CMK (cell line): Measurements from ENCODE around the gene ARHGAP12.
"Not testable (repeated sequence)": the region's sequence is repeated elsewhere in the genome, so short reads cannot be mapped to it uniquely, and the experiment has no call there.

ENCODE experiments used
- DNase-seq: peaks from one replicate; pipeline ENCODE4 v3.0.0-alpha.2; 2010; ENCODE audit warnings: low read depth

ARHGAP12 gene

GRCh38 chr10:31926160-31926559 lies 2.5 kb downstream of the ARHGAP12 start:
- DNase-seq = no peak

DNA sequence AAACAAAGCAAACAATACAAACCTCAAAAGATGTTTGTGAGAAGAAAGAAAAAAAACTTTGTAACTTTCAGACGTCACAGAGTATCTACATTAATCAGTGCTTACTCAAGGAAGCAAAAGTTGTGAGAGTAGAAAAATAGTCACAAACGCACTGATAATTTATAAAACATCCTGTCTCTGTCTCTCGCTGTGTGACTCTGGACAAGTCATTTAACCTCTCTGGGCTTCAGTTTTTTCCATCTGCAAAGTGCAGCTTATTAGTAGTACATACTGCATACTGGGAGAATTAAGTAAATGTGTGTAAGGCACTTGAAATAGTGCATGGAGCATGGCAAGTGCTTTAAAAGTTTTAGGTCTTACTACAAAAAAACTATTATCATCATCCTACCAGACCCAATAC lies 3.8 kb downstream of the ARHGAP12 start:
- no peak for DNase-seq

GRCh38 chr10:31923389-31923788 lies 5.2 kb downstream of the ARHGAP12 start:
- DNase-seq = no peak

DNA sequence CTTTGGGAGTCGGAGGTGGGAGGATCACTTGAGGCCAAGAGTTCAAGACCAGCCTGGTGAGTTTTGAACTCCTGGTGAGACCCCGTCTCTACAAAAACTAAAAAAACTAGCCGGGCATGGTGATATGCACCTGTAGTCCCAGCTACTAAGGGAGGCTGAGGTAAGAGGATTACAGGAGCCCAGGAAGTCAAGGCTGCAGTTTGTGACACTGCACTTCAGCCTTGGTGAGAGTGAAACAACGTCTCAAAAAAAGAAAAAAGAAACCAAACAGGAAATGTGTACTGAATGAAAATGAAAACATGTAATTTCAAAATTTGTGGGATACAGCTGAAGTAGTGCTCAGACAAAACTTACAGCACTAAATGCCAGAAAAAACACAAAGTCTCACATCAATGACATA lies 7.6 kb downstream of the ARHGAP12 start:
- no peak for DNase-seq

DNA sequence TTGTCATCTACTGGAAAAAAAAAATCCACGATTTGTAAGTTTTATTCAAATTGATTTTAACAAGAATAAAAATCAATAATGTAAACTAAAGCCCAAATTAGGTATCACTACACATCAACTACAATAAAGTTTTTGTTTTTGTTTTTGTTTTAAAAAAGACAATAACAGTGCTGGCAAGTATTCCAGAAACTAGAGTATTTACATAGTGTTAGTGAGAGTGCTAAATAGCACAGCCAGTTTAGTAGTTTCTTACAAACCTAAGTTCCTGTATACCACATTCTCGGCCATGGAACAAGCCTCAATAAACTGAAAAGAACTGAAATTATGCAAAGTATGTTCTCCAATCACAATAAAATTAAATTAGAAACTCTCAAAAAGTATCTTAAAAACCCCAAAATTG lies 8.1 kb downstream of the ARHGAP12 start:
- DNase-seq = no peak

DNA sequence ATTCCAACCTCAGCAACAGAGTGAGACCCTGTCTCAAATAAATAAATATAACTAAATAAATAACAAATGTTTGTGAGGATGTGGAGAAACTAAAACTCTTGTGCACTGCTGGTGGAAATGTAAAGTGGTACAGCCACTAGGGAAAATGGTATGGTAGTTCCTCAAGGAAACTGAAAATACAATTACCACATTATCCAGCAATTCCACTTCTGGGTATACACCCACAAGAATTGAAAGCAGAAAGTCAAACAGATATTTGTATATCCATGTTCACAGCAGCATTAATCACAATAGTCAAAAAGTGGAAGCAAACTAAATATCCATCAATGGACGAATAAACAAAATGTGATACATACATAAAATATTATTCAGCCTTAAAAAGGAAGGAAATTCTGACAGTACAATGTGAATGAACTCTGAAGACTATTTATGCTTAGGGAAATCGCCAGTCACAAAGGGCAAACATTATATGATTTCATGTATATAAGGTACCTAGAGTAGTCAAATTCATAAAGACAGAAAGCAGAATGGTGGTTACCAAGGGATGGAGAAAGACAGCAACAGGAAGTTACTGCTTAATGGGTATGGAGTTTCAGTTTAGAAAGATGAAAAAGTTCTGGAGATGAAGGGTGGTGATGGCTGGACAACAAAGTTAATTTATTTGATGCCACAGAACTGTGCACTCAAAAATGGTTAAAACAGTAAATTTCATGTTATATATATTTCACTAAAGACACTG lies 9.8 kb downstream of the ARHGAP12 start:
- DNase-seq = no peak

- no peak for DNase-seq
Observed at GRCh38 chr10:31914370-31914769, 14.3 kb downstream of the ARHGAP12 start.

DNA sequence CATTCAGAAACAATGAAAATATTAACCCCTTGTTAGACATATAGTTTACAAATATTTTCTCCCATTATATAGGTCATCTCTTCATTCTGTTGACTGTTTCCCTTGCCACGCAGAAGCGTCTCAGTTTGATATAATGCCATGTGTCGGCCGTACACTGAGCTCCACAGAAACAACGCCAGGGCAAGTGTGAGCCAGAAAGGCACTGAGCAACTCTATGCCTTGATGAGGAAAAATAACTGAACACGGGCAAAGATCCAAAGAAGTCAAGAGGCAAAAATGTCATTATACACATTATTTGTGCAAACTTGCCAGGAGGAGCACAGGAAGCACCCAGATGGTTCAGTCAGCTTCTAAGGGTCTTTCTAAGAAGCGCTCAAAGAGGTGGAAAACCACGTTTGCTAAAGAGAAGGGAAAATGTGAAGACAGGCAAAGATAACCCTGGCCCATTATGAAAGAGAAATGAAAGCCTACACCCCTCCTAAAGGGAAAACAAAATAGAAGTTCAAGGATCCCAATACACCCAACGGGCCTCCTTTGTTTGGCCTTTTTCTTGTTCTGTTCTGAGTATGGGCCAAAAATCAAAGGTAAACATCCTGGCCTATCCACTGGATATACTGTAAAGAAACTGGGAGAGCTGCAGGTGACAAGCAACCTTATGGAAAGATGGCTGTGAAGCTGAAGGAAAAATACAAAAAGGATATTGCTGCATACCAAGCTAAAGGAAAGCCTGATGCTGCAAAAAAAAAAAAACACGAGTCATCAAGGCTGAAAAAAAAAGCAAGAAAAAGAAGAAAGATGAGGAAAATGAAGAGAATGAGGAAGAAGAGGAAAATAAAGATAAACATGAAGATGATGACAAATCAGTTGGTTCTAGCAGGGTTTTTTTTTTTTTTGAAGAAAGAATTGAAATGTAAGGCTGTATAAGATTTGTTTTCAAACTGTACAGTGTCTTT lies 15.5 kb downstream of the ARHGAP12 start:
- DNase-seq = no peak

DNA sequence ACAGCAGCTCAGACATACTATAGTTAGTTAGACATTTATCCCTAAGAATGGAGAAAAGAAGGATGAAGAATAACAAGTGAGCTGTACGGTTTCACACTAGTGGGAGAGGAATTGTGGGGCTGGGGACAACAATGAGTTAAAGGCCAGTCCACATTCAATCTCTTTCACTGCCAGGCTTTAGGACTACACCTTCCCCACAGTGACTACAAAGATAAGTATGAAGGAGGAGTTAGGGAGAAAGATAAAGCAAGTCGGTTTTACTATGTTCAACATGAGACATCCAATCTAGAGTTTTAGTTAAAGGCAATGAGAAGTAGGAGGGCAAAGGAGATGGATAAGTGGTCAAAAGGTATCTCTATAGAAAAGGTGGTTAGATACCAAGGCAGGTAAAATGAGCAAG lies 16.3 kb downstream of the ARHGAP12 start:
- no peak for DNase-seq

DNA sequence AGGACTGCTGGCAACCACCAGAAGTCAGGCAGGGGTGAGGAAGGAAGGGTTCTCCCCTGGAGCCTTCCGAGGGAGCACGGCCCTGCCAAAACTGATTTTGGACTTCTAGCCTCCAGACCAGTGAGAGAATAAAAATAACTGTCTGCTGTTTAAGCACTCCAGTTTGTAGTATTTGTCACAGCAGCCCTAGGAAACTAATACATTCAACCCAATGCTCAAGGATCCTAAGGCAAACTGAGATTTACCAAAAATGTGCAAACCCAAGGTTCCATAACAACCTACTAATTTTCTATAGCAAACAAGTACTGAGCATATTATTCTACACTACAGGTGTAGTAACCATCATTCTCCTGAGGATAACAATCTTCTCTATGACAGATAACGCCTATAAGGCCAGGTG lies 18.6 kb downstream of the ARHGAP12 start:
- no peak for DNase-seq

- no peak for DNase-seq
Observed at GRCh38 chr10:31908157-31908556, 20.5 kb downstream of the ARHGAP12 start.

DNA sequence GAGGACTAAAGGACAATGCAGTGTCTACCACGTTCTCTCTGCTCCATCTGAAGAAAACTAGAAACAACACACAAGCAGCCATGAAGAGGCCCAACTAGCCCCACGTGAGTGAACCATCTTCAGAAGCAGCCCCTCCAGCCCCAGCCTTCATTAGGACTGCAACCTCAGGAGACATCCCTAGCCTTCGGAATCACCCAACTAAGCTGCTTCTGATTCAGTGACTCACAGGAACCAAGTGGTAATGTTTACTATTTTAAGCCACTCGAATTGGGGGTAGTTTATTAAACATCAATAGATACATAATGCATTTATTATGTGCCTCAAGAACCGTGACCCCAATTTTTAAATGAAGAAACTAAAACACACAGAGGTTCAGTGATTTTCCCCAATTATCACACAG lies 22.6 kb downstream of the ARHGAP12 start:
- no peak for DNase-seq

- DNase-seq = no peak
Observed at GRCh38 chr10:31905586-31905985, 23.0 kb downstream of the ARHGAP12 start.

DNA sequence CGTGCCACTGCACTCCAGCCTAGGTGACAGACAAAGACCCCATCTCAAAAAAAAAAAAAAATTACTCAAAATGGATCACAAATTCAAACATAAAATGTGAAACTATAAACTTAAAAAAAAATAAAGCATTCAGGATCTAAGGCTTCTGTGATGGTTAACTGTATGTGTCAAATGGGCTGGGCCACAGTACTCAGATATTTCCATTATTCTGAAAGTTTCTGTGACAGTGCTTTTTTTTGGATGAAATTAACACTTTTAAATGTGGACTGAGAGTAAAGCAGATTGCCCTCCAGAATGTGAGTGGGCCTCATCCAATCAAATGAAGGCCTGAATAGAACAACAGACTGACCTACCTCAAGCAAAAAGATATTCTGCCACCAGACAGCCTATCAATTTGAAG lies 26.0 kb downstream of the ARHGAP12 start:
- DNase-seq = no peak

GRCh38 chr10:31897506-31897905 lies 31.1 kb downstream of the ARHGAP12 start:
- no peak for DNase-seq

DNA sequence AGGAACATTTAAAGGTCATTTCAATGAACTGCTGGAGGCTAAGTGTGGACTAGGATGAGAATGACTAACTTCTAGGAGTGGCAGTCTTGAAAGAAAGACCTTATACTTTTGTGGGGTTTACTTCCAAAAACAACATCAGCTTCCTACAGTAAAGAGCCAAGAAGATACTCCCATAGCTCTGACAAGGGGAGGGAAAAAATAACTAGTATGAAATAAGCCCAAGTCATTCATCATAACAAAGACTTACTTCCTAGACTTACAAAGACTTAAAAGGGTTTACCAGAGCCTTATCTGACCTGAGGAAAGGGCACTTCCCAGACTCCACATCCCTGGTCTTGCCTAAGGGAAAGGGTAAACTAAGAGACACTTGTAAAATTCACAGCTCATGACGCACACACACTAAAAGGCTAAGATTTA lies 31.7 kb downstream of the ARHGAP12 start:
- no peak for DNase-seq

DNA sequence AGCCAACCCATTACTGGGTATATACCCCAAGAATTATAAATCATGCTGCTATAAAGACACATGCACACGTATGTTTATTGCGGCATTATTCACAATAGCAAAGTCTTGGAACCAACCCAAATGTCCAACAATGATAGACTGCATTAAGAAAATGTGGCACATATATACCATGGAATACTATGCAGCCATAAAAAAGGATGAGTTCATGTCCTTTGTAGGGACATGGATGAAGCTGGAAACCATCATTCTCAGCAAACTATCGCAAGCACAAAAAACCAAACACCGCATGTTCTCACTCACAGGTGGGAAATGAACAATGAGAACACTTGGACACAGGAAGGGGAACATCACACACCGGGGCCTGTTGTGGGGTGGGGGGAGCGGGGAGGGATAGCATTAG lies 32.9 kb downstream of the ARHGAP12 start:
- DNase-seq = not testable (repeated sequence)

GRCh38 chr10:31888442-31888841 lies 40.2 kb downstream of the ARHGAP12 start:
- DNase-seq = no peak

DNA sequence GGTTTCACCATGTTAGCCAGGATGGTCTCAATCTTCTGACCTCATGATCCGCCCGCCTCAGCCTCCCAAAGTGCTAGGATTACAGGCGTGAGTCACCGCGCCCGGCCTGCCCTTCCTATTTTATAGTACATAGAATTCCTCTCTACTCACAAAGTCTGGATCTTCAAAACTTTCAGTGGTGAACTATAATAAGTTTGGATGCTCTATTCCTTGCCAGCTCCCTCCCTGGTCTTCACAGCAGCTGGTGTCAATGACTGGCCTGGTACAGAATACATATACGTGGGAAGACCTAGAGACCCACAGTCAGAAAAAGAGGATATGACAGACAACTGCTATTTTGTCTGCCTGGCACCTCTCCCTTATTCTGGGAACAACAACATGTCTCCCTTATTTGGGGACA lies 40.8 kb downstream of the ARHGAP12 start:
- no peak for DNase-seq

- no peak for DNase-seq
Observed at GRCh38 chr10:31886885-31887284, 41.7 kb downstream of the ARHGAP12 start.

DNA sequence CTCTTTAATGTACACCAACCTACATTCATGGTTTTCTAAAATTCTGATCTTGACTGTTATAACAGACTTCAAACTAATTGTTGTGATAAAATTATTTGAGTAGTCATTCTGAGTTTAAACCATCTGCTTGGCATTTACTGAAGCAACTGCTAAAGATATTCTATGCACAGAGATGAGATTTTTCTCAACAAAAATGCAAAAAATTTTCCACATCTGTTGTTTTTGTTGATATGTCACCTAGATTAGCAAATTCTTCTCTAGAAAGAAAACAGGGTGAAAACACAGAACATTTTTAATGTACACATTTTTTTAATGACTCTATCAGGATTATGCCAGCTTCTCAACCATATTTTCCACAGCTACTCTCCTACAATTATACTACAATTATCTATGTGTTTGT lies 42.7 kb downstream of the ARHGAP12 start:
- DNase-seq = no peak

DNA sequence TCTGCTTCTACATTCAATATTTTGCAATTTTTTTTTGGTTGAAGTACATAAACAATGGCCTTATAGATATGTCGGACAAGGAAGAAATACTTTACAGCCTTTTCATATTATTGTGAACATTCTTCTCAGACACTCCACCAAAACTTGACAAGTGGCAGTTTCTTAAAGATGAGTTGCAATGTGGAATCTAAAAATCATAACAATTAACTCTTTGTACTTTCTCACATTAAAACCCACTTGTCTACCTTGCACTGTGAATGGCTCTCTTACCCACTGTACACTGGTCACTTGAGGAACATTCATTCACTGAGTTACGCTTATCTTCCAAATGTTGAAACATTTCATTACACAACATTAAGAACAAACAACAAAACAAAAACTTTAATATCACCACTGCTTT lies 44.2 kb downstream of the ARHGAP12 start:
- DNase-seq = no peak

DNA sequence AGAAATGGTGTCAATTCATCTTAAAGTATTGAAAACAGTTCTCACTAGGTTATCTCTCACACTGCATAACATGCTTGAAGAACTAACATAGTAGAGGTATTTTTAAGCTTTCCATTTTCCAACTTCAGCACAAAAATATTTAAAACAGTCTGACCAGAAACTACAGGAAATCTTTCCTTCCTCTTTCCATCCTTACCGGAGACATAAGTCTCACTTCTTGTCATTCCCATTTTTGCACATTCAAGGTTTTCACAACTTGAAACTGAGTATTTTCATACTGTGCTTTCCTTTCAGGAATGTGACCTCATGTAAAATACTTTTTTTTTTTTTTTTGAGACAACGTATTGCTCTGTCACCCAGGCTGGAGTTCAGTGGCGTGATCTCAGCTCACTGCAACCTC lies 45.2 kb downstream of the ARHGAP12 start:
- no peak for DNase-seq
